DND-41 (cell line): Measurements from ENCODE around the gene SLC45A3.

Source experiments
- EZH2 ChIP-seq: IDR thresholded peaks from 3 replicates; pipeline ENCODE4 v1.6.1; 2012; ENCODE audit warnings: borderline replicate concordance, low read depth, mild to moderate bottlenecking, moderate library complexity, low read length, inconsistent platforms; ENCODE audit not compliant: severe bottlenecking
- TF ChIP-seq, protein P1 (sequence below): IDR thresholded peaks from 2 replicates; pipeline ENCODE4 v1.5.1; 2012; ENCODE audit warnings: borderline replicate concordance, low read length, moderate library complexity, mild to moderate bottlenecking; ENCODE audit not compliant: poor library complexity, severe bottlenecking; ENCODE audit errors: extremely low read depth

DNA sequence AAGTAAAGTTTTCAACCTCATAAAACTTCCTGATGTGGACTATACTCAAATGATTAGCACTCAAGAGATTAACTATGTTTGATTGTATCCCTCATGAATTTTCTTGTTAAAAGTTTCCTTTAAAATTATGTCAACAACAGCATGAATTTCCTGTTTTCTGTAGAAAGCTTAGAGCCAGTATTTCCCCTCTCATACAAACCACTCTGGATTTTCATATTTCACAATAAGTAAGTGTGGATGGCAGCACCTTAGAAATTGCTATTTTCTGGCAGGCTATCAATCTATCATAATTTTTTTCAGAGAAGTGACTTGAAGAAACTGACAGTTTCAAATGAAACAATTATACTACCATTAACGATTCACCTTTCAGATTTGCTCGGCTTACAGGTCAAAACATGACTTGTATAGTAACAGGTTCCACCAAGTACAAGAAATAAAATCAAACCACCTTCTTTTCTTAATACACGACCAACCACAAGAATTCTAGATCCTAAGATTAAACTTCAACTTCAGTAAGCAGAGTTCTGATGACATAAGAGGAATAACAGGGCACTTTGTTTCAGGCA, 69.3 kb downstream of the SLC45A3 start:
- TF ChIP-seq, protein P1, sequence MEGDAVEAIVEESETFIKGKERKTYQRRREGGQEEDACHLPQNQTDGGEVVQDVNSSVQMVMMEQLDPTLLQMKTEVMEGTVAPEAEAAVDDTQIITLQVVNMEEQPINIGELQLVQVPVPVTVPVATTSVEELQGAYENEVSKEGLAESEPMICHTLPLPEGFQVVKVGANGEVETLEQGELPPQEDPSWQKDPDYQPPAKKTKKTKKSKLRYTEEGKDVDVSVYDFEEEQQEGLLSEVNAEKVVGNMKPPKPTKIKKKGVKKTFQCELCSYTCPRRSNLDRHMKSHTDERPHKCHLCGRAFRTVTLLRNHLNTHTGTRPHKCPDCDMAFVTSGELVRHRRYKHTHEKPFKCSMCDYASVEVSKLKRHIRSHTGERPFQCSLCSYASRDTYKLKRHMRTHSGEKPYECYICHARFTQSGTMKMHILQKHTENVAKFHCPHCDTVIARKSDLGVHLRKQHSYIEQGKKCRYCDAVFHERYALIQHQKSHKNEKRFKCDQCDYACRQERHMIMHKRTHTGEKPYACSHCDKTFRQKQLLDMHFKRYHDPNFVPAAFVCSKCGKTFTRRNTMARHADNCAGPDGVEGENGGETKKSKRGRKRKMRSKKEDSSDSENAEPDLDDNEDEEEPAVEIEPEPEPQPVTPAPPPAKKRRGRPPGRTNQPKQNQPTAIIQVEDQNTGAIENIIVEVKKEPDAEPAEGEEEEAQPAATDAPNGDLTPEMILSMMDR: no peak
- TF ChIP-seq EZH2: no peak
